Endometrial microvascular endothelial cells (primary cell): ENCODE results near the gene KLF11. TPM values are rescaled to one million over a fixed set of nuclear protein-coding genes. Genes with fewer than 3 reads are reported as not detected.
"Not testable (repeated sequence)": the region's sequence is repeated elsewhere in the genome, so short reads cannot be mapped to it uniquely, and the experiment has no call there.

Experiments
- in situ Hi-C: cut with HindIII; loops from 2 replicates; pipeline ENCODE4 v1.10.0; 2017; ENCODE audit warnings: low sequenced_read_pairs, low pct_unique_long_range_greater_than_20kb; ENCODE audit errors: inconsistent ontology term
- total RNA-seq: library from RNA; depleted of rRNA; stranded (reverse); fragments of >200 nt; gene quantifications from one replicate; pipeline ENCODE4 v1.2.3, GENCODE V29; 2015; ENCODE audit errors: inconsistent ontology term

Gene KLF11
- total RNA-seq, 1 donor from 2014 or later = 4.3 TPM

- in situ Hi-C loops = not testable (repeated sequence)
Observed at GRCh38 chr2:10091889-10092244, 48.5 kb downstream of the KLF11 start.

DNA sequence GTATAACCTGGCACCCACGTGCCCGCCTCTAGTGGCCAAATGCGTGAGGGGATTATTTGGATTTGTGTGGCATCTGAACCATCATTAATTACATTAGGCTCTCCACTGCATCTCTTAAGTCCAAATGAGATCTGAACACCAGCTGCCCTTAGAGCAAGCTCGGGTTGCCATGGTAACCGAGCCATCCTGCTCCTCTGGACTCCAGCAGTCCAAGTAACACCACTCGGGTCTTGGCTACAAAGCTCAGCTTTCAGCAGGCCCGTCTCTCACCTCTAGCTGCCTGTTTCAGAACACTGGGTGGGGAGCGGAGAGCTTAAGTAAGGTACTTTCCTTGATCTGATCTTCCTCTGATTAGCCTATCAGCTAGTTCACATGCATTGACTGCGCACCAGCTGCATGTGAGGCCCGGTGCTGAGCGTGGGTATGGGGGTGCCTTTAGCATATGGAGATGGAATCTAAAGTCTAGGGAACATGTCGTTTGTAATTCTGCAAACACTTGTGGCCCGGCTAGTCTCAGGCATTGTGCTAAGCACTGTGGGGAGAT is 51.0 kb downstream of the KLF11 start:
- in situ Hi-C loops = no loop called here

DNA sequence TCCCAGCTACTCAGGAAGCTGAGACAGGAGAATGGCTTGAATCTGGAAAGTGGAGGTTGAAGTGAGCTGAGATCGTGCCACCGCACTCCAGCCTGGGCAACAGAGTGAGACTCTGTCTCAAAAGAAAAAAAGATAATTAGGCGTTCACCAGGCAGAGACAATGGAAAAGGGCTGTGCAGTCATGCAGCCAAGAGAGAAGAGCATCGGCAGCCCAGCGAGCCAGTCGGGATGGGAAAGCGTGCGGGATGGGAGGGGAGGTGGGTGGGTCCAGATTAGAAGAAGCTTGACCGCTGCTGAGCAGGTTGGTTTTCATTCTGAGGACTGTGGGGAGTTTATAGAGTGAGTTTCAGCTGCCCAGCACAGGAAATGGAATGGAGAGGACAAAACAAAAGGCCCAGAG is 51.8 kb downstream of the KLF11 start:
- in situ Hi-C loops = no loop called here

DNA sequence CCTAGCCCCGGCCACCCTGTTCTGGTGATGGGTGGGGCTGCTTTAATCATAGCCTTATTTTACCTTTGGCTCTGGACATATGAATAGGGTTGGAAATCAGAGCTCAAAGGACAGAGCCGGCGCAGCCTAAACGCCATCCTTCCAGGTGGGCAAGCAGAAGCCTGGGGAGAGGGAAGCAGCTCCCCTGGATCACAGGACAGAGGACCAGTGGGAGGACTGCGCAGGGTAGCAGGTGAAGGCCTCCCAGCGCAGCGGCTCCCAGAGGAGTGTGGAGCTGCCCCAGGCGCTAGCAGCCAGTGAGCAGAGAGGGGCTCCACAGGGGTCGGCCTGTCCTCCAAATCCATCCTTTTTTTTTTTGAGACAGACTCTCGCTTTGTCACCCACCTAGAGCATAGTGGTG is 53.3 kb downstream of the KLF11 start:
- in situ Hi-C loops = no loop called here

DNA sequence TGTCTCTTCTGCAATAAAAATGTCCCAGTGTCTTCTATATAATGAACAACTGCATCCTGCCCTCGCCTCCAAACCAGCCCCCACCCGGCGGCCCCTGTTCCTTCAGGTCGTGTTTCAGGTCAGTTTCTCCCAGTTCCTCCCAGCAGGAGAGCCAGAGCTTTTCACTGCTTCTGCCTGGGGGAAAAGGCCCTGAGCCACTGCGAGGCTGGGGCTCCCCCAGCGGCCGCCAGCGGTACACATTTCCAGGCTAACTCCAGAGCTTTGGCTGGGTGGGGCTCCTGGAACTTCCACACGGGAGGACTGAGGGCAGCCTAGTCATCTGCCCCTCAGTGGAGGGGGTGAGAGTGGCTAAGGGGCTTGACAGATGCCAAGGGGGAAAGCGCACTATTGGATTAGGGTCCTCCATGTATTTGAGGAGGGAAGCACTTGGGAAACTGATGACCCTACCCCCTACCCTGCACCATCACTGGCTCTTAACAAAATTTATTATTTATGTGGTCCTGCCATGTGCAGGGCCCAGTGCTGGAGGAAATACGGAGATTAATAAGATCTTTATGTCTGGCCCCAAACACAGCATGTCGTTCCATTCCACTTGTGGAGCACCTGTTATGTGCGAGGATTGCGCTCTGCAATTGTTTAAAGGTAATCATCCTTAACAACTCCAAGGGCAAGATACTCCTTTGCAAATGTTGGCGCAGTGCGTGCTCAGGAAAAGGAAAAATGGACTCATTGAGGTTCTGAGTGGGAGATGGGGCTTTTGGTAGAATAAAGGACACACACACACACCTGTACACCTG is 54.2 kb downstream of the KLF11 start:
- in situ Hi-C loops = no loop called here

DNA sequence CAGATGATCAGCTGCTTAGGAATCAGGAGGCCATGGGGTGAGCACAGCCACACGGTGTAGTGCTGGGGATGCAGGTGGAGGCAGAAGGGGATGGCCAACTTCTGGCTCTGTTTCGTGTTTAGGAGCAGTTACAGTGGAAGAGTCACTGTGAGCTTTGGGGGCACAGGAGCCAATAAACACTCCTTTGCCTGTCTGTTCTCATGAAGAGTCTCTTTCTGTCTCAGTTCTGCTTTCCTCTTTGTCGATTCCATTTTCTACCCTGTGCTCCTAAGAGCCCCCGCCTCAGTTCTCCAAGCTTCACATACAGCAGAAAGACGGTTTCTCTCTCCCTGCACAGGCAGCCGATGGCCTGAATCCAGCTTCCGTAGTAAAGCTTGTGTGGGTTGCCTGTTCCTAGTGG is 58.1 kb downstream of the KLF11 start:
- in situ Hi-C loops = loop anchor here (25.0 kb wide), 2 partner anchors 139 to 336 kb away; partner anchors contain the start of genes GRHL1 and ODC1

GRCh38 chr2:10103179-10103578 is 59.8 kb downstream of the KLF11 start:
- in situ Hi-C loops = loop anchor here (25.0 kb wide), 2 partner anchors 141 to 334 kb away; partner anchors contain the start of genes GRHL1 and ODC1

Other genes with a start within 250 kb of the KLF11 start
- 22.9 TPM for gene TAF1B, start 200.1 kb upstream of the KLF11 start, total RNA-seq
- 3.2 TPM for gene GRHL1, start 91.9 kb upstream of the KLF11 start, total RNA-seq
- not detected for gene CYS1, start 36.9 kb downstream of the KLF11 start, total RNA-seq
- 134 TPM for gene RRM2, start 79.2 kb downstream of the KLF11 start, total RNA-seq